ENCODE data around the gene NEU1.
A peak's percentile ranks its signal among the peaks of the same experiment; 100 is the strongest.
"Not testable (repeated sequence)": the region's sequence is repeated elsewhere in the genome, so short reads cannot be mapped to it uniquely, and the experiment has no call there.

Gene NEU1

DNA sequence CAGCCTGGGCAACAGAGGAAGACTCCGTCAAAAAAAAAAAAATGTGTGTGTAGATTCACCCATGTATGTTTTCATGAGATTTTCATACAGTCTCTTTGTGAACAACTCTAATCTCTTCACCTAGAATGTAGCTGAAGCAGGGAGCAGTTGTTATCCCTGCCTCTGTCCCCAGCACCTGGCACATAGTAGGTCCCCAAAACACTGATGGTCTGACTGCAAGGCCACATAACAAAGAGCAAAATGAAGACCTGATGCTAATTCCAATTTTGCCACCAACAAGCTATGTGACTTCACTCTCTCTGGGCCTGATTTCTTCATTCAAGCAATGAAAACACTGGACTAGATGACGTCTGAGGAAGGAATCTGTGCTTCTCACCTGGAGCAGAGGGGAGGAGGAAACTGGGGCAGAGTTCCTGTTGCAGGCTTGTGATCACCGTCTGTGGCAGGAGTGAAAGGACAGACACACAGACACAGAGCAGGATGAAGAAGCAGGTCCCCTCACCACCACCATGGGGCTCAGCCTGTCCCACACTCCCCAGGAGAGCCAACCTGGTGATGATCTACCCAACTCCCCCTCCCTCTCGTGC lies 11.6 kb upstream of the NEU1 start:
- DNase-seq: no peak
- ATAC-seq: no peak

DNA sequence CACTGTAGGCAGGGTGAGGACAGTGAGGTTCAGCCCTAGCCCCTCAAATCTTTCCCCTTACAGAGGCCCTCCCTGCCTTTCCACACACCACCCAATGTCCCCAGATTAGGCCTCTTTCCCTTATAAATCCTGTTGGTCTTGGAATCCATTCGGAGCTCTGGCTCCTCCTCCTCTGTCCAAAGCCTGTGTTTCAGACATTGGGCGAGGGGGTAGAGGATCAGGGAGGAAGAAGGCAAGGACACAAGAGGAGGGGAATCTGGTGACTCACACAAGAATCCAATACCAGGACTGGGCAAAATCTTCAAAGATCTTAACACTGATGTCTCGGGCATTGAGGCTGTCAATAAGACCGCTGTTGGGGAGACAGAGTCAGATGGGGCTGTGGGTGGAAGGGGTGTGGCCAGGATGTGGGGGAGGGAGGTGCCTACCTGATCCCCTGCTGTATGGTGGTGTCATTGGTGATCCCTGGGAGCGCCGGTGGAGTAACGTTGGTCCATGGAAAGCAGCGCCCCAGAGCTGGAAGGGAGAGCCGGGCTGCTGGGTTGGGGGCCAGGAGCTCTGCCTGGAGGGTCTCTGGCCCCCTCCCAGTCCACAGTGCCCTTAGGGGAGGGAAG lies 8.5 kb upstream of the NEU1 start:
- DNase-seq: no peak
- no peak for ATAC-seq

DNA sequence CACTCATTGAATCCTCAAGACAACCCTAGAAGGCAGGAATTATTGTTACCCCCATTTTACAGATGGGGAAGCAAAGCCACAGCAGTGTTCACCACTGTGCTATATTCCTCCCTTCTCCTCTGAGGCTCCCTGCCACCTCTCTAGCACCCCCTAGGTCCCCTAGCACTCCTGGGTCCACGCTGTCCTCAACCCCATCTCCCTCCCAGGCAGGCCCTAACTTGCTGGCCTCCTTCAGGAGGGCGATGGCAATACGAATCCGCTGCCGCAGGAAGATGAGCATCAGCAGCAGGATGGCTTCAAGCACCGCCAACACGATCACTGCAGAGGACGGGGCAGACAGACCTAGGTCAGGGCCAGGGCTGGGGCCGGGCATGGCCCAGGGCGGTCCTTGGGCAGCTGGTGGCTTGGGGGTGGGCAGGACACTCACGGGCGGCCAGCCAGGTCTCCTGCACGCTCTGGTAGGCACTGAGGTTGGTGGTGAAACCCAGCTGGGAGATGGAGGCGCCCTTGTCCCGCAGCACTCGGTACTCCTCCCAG lies 7.8 kb upstream of the NEU1 start:
- ATAC-seq (no peak), DNase-seq (no peak)

DNA sequence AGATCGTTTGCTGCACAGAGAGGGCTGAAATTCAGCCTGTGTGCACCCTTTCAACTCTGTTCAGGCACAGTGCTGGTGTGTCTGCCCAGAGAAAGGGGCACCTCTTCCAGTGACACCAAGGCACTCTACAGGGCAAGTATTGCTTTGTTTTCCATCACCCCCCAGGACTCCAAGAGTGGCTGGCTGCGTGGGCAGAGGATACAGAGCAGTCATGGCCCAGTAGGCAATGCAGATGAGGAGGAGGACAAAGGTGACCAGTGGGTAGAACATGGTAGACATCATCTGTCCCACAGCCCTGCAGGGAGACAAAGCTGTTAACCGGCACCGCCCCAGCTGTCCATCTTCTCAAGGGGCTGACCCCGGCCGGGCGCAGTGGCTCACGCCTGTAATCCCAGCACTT lies 6.7 kb upstream of the NEU1 start:
- ATAC-seq: no peak

DNA sequence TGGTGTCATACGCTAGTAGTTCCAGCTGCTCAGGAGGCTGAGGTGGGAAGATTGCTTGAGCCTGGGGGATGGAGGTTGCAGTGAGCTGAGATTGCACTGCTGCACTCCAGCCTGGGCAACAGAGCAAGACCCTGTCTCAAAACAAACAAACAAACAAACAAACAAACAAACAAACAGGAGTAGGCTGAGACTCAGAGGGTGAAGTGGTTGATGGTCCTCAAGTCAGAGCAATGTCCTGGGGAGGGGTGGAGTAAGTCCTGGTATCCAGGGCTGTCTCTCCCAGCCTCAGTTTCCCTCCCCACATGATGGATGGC lies 6.0 kb upstream of the NEU1 start:
- DNase-seq, ATAC-seq: not testable (repeated sequence)

More for the DNA sequence above, 6.7 kb upstream of the NEU1 start:
- DNase-seq: no peak

DNA sequence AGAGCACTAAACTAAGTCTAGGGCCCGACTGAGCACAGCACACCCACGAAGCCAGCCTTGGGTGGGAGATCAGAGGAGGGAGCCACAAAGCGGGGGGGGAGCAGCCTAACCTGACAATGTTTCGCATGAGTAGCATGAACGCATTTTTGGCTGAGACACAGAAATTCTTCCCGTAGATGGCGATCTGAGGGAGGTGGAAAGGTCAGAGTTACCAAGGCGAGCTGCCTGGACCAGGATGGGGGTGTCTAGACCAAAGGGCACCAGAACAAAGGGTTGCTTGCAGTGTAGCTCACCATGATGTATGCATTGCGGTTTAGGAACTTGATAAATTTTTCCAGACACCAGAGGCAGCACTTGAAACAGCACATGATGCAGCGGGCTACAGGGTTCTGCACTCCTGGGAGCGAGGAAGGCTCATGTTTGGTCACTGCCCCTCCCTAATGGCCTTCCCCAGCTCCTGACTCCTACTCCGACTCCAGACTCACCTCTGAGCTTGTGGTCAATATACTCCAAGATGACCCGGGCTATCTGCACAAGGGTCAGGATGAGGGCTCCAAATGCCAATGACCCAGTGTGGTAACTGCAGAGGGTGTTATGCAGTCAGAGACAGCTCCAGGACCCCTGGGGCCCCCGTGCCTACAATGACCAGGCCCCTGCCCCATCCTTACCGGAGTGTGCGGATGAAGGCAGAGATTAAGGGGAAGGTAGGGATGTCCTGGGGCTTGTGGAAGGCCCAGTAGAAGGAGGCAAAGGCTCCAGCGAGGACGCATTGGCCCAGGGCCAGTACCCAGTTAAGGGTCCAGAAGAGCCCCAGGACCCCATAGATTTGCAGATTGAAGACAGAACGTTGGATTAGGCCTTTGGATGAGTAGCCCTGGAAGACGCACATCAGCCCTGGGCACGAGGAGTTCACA lies 2.8 kb upstream of the NEU1 start:
- ATAC-seq (no peak), DNase-seq (peak; percentile 24)

DNA sequence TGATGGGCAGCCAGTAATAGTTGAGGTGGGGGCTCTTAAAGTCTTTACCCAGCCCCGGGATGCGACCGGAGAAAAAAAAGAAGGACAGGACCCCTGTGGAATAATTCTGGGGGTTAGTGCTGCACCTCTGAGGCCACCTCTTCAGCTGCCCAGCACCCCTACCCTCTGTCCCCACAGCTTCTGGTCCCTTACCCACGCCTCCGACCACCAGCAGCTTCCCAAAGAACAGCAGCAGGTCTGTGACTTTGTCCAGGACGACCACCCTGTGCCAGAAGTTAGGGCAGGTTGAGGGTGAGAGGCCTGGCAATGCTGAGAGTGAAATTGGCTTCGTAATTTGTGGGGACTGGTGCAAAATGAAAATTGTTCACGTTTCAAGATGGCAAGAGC lies 2.2 kb upstream of the NEU1 start:
- ATAC-seq: no peak
- no peak for DNase-seq

DNA sequence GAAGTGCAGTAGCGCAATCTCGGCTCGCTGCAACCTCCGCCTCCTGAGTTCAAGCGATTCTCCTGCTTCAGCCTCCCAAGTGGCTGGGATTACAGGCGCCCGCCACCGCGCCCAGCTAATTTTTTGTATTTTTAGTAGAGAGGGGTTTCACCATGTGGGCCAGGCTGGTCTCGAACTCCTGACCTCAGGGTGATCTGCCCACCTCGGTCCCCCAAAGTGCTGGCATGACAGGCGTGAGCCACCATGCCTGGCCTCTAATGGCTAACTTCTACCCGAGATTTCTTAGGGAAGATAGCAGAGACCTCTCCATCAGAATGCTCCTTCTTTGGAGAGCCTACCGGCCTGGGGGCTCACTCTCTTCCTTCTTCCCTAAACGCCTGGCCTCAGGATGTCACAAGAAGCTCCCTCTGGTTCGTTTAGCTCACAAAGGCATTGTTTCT lies 1.5 kb upstream of the NEU1 start:
- ATAC-seq: not testable (repeated sequence)
- peak; percentile 32 for DNase-seq

DNA sequence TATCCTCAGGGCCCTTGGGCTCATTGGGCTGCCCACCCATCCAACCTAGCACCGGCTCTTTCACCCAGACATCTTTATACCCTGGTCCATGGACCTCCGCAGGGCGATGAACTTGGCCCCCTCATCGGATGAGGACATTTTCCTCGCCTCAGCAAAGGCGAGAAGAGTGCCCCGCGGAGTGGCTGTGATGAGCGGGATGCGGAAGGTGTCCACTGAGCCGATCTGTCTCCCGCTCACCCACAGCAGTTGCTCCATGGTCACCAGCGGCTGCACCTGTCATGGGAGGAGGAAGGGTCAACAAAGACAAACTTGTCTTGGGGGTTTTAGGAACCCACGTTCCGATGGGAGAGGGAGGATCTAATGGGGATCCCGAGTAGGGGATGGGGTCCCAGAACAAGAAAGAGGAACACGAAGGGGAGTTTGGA lies 690 bp downstream of the NEU1 start:
- DNase-seq (no peak), ATAC-seq (no peak)

DNA sequence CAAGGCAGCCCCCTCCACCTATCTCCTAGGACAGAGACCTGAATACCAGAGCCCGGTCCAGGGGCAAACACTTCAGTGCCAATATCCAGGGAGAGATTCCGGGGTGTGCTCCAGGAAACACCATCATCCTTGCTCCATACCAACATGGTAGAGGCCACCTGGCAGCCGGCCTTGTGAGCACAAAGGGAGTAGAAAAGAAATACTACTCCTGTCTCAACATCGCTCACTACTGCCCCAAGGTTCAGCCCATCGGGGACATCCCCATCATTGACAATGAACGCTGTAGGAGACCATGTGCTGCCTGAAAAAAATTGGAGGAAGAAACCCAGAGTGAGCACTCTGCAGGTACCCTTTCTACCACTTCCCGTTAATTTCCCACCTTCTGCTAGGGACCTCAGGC lies 1.5 kb downstream of the NEU1 start:
- DNase-seq (no peak), ATAC-seq (no peak)

DNA sequence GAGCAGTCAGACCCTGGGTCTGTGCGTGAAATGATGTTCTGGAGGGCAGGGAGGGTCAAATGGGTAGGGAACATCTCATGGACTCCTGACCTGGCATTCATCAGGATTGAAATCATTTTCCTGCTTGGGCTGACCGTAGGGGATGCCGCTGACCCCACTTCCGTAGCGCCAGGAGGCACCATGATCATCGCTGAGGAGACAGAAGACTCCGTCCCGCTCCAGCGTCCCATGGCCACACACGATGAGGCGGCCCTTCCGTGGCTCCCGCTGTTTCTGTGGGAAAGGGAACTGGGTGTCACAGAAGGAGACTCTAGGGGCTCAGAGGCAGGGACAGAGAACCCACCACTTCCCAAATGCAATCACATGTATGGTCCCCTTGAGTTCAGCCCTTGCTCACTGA lies 2.3 kb downstream of the NEU1 start:
- DNase-seq (no peak), ATAC-seq (no peak)

DNA sequence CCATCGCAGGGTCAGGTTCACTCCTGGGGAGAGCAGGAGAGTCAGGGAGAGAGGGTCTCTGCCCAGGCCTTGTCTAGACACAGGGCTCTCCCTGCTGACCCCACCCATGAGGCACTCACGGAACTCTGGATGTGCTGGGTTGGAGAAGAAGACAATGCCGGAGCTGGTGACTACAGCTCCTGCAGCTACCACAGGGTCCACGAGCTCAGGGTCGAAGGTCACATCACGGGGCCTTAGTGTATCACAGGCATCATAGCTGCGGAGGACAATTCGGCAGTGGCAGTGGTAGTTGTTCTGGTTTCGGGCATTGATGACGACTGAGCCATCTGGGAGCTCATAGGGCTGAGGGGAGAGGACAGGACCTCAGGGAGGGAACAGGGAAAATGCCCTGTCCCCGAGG lies 2.7 kb downstream of the NEU1 start:
- no peak for ATAC-seq
- no peak for DNase-seq

DNA sequence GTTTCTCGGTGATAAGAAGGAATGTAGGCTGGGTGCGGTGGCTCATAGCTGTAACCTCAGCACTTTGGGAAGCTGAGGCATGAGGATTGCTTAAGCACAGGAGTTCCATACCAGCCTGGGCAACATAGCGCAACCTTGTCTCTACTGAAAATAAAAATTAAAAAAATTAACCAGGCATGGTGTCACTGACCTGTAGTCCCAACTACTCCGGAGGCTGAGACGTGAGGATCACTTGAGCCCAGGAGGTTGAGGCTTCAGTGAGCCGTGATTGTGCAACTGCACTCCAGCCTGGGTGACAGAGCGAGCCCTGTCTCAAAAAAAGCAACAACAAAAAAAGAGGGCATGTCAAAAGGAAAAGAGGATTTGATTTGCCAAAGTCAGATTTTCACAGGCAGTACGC lies 3.9 kb downstream of the NEU1 start:
- ATAC-seq (no peak), DNase-seq (no peak)

DNA sequence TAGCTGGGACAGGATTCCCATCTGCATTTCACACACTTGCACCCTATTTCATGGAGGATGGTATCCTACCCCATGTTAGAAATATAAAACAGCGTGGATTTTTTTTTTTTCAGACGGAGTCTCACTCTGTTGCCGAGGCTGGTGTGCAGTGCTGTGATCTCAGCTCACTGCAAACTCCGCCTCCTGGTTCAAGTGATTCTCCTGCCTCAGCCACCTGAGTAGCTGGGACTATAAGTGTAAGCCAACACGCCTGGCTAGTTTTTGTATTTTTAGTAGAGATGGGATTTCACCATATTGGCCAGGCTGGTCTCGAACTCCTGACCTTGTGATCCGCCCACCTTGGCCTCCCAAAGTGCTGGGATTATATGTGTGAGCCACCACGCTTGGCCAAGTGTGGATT lies 4.8 kb downstream of the NEU1 start:
- ATAC-seq: not testable (repeated sequence)

DNA sequence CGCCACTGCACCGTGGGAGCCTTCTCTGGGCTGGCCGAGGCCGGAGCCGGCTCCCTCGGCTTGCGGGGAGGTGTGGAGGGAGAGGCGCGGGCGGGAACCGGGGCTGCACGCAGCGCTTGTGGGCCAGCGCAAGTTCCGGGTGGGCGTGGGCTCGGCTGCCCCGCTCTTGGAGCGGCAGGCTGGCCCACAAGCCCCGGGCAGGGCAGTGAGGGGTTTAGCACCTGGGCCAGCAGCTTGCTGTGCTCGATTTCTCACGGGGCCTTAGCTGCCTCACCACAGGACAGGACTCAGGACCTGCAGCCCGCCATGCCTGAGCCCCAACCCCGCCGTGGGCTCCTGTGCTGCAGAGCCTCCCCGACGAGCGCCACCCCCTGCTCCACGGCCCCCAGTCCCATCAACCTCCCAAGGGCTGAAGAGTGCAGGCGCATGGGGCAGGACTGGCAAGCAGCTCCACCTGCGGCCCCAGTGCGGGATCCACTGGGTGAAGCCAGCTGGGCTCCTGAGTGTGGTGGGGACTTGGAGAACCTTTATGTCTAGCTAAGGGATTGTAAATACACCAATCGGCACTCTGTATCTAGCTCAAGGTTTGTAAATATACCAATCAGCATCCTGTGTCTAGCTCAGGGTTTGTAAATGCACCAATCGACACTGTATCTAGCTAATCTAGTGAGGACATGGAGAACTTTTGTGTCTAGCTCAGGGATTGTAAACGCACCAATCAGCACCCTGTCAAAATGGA lies 10.5 kb downstream of the NEU1 start:
- not testable (repeated sequence) for ATAC-seq, DNase-seq

More for the DNA sequence above, 4.8 kb downstream of the NEU1 start:
- not testable (repeated sequence) for DNase-seq

DNA sequence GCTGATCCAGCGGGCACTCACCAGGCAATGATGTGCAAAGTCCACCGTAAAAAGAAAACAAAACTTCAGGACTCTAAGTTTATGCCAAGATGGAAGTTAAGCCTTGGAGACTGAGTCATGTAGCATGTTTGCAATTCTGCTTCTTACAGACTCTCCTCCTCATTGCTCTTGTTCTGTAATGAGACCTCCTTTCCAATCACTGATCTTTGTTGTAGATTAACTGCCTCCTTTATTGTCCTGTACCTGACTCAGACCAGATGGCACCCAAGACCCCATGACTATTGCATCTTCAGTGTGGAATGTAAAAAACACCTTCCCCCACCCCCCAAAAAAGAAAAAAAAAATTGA lies 11.2 kb downstream of the NEU1 start:
- DNase-seq (no peak), ATAC-seq (no peak)

DNA sequence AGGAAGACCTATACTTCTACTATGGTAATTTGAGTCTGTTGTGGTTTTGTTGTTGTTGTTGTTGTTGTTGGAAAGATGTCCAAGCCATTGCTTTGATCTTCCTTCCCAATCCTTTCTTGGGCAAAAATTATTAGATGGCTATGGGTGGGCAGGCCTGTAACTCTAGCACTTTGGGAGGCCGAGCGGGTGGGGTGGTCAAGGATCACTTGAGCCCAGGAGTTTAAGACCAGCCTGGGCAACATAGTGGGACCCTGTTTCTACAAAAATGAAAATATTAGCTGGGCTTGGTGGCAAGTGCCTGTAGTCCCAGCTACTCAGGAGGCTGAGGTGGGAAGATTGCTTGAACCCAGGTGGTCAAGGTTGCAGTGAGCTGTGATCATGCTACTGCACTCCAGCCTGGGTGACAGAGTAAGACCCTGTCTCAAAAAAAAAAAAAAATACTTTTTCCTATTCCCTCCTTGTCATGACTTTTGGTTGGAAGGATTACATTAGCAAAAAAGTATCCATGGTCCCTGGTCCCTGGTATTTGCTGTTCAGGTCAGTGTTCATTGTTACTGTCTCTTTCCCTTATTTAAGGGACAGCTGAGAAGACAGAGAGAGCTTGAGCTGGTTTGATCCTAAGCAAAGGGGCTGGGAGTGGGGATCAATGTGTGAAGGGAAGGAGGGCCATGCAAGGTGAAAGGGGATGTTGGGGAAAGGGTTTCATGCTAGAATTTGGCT lies 11.7 kb downstream of the NEU1 start:
- ATAC-seq (no peak), DNase-seq (no peak)

DNA sequence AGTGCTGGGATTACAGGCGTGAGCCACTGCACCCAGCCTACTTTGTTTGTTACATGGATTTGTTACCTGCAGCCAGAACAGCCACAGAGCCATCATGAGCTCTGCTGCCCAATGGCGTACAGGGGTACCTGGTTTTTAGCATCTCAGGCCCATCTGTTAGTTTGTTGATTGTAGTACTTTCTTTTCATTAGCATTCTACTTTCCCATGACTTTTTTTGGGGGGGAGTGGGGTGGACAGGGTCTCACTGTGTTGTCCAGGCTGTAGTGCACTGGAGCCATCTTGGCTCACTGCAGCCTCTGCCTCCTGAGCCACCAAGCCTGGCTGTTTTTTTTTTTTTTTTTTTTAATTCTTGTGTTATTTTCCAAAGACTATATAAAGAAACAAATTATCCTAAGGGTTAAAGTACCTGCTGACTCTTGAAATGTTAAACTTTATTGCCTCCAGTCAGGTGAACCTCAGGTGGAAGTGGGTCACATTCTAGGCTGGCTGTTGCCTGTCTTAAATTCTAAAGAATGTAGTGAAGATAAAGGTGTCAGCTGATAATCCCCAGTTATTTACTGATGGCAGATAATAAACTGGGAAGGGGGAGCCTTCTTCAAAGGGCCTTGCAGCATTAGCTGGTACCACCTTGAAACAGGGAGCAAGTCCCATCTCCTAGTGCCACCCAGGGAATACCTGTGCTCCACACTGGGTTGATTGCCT lies 15.2 kb downstream of the NEU1 start:
- ATAC-seq (no peak), DNase-seq (no peak)

DNA sequence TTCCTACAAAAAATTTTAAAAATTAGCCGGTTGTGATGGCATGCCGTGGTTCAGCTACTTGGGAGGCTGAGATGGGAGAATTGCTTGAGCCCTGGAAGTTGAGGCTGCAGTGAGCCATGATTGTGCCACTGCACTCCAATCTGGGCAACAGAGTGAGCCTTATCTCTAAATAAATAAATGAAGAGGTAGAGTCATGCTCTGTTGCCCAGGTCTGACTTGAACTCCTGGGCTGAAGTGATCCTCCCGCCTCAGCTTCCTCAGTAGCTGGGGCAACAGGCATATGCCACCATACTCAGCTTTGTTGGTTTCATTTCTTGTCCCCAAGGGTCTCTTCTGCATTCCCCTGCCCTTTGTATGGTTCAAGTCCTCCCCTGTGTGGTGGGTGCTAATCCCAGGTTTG lies 18.1 kb downstream of the NEU1 start:
- no peak for ATAC-seq
- DNase-seq: no peak

DNA sequence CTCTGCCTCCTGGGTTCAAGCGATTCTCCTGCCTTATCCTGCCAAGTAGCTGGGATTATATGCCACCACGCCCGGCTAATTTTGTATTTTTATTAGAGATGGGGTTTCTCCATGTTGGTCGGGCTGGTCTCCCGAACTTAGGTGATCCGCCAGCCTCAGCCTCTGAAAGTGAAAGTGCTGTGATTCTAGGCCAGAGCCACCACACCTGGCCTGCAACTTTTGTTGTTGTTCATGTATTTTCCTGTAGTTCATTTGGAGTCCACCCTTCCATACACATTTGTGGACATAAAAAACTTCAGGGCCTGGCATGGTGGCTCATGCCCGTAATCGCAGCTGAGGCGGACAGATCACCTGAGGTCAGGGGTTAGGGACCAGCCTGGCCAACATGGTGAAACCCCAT lies 20.6 kb downstream of the NEU1 start:
- ATAC-seq (no peak), DNase-seq (peak; percentile 16)

DNA sequence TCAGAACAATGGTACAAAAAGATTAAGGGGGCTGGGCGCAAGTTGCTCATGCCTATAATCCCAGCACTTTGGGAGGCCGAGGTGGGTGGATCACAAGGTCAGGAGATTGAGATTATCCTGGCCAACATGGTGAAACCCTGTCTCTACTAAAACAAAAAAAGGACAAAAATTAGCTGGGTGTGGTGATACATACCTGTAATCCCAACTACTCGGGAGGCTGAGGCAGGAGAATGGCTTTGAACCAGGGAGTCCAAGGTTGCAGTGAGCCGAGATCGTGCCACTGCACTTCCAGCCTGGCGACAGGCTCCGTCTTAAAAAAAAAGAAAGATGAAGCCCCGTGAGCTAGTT lies 22.9 kb downstream of the NEU1 start:
- DNase-seq, ATAC-seq: not testable (repeated sequence)

Measured in stimulated activated naive CD8-positive, alpha-beta T cell treated with anti-CD3 and anti-CD28 coated beads, Interleukin-15, Interleukin-2, amounts not matched to agents 100 U/mL and 50 U/mL, for 24 hours (primary cell).